ENCODE results near the gene HGD.

Gene HGD

DNA sequence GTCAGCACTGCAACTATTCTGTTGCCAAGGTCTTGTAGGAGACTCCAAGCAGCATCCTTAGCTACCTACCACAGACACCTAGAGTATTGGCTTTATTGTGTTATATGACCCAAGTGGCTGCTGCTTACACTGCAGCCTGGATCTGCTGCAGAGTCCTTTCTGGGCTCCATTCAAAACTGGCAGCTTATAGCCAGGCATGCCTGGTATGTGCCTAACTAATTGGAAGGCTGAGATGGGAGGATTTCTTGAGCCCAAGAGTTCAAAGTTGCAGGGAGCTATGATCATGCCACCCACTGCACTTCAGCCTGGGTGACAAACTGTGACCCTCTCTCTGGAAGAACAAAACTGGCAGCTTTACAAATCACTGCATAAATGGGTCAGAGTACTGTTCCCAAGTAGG, 77.3 kb downstream of the HGD start:
- H3K4me3 ChIP-seq (ENCODE audit: low read length) = no peak overlapping the region
- TF ChIP-seq, protein P1, sequence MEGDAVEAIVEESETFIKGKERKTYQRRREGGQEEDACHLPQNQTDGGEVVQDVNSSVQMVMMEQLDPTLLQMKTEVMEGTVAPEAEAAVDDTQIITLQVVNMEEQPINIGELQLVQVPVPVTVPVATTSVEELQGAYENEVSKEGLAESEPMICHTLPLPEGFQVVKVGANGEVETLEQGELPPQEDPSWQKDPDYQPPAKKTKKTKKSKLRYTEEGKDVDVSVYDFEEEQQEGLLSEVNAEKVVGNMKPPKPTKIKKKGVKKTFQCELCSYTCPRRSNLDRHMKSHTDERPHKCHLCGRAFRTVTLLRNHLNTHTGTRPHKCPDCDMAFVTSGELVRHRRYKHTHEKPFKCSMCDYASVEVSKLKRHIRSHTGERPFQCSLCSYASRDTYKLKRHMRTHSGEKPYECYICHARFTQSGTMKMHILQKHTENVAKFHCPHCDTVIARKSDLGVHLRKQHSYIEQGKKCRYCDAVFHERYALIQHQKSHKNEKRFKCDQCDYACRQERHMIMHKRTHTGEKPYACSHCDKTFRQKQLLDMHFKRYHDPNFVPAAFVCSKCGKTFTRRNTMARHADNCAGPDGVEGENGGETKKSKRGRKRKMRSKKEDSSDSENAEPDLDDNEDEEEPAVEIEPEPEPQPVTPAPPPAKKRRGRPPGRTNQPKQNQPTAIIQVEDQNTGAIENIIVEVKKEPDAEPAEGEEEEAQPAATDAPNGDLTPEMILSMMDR (IDR thresholded peaks at IDR 0.05; ENCODE audit: insufficient read depth, low read depth, low read length, missing control alignments) = no peak
- no peak for DNase-seq (ENCODE audit: low read depth)

DNA sequence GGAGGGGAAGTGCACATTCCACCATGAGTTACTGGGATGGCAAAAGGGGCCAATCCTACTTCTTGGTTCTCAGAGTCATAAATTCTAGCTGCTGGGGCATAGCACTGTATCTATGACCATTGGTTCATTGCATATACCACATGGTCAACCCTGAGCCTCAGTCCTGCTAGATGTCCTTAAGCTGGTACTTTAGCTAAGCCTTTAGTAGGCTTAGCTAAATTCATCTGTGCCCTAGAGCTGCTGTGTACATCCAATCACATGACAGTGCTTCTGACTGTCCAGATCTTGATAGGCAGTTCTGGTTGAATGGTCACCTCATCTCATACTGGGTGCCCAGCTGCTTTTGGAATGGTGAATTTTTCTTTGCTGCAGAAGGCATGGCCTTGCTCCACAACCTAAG, 77.7 kb downstream of the HGD start:
- no peak for DNase-seq (ENCODE audit: low read depth)
- H3K4me3 ChIP-seq (ENCODE audit: low read length) = no peak overlapping the region
- TF ChIP-seq, protein P1 (IDR thresholded peaks at IDR 0.05; ENCODE audit: insufficient read depth, low read depth, low read length, missing control alignments) = no peak

GRCh38 chr3:120602682-120603081, 79.4 kb downstream of the HGD start:
- H3K4me3 ChIP-seq (ENCODE audit: low read length) = no peak overlapping the region
- no peak for DNase-seq (ENCODE audit: low read depth)
- TF ChIP-seq, protein P1 (IDR thresholded peaks at IDR 0.05; ENCODE audit: insufficient read depth, low read depth, low read length, missing control alignments) = no peak

GRCh38 chr3:120601554-120601953, 80.5 kb downstream of the HGD start:
- TF ChIP-seq, protein P1 (IDR thresholded peaks at IDR 0.05; ENCODE audit: insufficient read depth, low read depth, low read length, missing control alignments) = no peak
- no peak for DNase-seq (ENCODE audit: low read depth)
- H3K4me3 ChIP-seq (ENCODE audit: low read length) = no peak overlapping the region

DNA sequence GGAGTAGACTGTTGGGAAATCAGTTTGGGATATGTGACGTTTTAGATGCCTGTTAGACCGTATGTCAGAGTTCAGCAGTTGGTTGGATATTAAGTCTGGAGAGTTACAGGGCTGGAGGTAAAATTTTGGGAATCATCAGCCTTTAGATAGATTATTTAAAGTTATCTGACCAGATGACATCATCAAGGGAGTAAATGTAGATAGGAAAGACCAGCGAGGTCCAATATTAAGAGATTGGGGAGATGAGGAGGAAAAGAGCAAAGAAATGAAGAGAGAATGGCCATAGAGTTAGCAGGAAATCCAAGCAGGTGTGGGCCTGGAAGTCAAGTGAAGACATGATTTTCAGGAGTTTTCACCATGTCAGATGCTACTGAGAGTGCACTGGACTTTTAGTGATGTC, 82.8 kb downstream of the HGD start:
- DNase-seq (ENCODE audit: low read depth) = no peak
- TF ChIP-seq, protein P1 (IDR thresholded peaks at IDR 0.05; ENCODE audit: insufficient read depth, low read depth, low read length, missing control alignments) = no peak
- no peak overlapping the region for H3K4me3 ChIP-seq (ENCODE audit: low read length)

DNA sequence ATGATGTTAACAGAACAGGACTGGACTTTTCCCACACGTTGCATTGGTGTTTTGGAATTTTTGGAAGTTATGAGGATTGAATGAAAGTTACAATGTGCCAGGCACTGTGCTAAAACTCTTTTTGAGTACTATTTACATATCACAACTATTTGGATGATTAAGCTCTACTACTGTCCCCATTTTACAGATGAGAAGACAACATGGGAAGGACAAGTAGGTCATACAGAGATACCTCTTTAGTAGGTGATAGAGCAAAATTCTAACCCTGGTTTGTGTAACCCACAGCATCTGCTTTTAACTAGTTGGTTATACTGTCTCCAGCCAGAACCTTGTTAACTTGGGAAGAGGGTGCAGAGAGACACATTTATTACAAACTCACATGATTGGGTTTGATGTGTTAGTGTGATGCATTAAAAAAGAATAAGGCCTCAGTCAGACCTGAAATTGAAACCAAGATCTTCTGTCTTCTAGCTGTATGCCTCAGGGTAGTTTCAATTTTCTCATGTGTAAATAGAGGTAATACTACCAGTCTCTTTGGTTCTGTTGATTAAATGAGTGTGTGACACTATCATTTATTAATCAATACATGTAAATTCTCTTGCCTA, 84.5 kb downstream of the HGD start:
- no peak for DNase-seq (ENCODE audit: low read depth)
- TF ChIP-seq, protein P1 (IDR thresholded peaks at IDR 0.05; ENCODE audit: insufficient read depth, low read depth, low read length, missing control alignments) = no peak
- H3K4me3 ChIP-seq (ENCODE audit: low read length) = peak overlapping the region; percentile 83

DNA sequence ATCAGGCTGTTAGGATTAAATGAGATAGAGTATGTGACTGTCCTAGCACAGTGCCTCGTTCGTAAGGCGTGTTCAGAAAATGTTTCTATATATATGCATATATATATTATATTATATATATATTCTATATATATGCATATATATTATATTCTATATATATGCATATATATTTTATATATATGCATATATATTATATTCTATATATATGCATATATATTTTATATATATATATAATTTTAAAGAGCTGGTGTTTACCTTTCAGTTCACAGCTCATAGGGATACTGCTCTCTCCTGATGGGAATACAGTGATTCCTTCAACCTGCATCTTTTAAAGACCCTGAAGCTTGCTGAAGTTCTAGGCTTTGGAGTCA, 85.2 kb downstream of the HGD start:
- TF ChIP-seq, protein P1 (IDR thresholded peaks at IDR 0.05; ENCODE audit: insufficient read depth, low read depth, low read length, missing control alignments) = no peak
- H3K4me3 ChIP-seq (ENCODE audit: low read length) = peak overlapping the region; percentile 83
- no peak for DNase-seq (ENCODE audit: low read depth)

All from epithelial cell of esophagus (primary cell).